HepG2 (cell line): ENCODE results near the gene DDX10. TPM values are rescaled to one million over a fixed set of nuclear protein-coding genes. Genes with fewer than 3 reads are reported as not detected.

Experiments
- ATAC-seq: fragments of 200-7000 bp; cut with Tn5 transposase; 3 replicates; pipeline ENCODE4 v1.9.1; 2020; ENCODE audit warnings: mild to moderate bottlenecking, moderate library complexity
- BruUV-seq: library from RNA; stranded (reverse); fragments of 400-500 nt; replicated peaks from 2 replicates; lab custom pipeline; 2021; lab: Mats Ljungman, UMichigan
- CTCF ChIA-PET: fragments of 300-600 bp; formaldehyde crosslinking; extraction: SDS; loops from one replicate; lab custom pipeline; 2021; ENCODE audit warnings: low total read pairs, inconsistent platforms, low intra/inter-chr PET ratio; lab: Yijun Ruan, JAX
- POLR2A ChIA-PET: fragments of 350-600 bp; sonication (Branson Sonifier 250); formaldehyde crosslinking; loops from one replicate; lab custom pipeline; 2020; ENCODE audit warnings: antibody characterized with exemption, inconsistent platforms; lab: Yijun Ruan, JAX
- DNase-seq: peaks from one replicate; pipeline ENCODE4 v3.0.0-alpha.2; 2015; ENCODE audit warnings: low spot score
- FAIRE-seq: peaks from 3 replicates; lab custom pipeline; 2011; peaks lifted over from hg19 to GRCh38; lab: Jason Lieb, UNC
- H2AFZ ChIP-seq: one replicate; pipeline ENCODE4 v1.6.1; 2011; ENCODE audit warnings: low read length, inconsistent platforms
- H3K27ac ChIP-seq: fragments of 300-600 bp; 3 replicates; pipeline ENCODE4 v1.8.0; 2011; ENCODE audit warnings: mixed run types, mild to moderate bottlenecking, mixed read lengths, low read length, inconsistent platforms; ENCODE audit not compliant: insufficient read depth; ENCODE audit errors: extremely low read length
- H3K27me3 ChIP-seq, 2 experiments: fragments of 200-600 bp in 1 of 2; 2 replicates in 1 of 2; 3 replicates in 1 of 2; pipeline versions ENCODE4 v1.6.0 to v1.8.0; 2011; ENCODE audit warnings: low read length in 2 of 2, mild to moderate bottlenecking in 2 of 2, moderate library complexity in 2 of 2, inconsistent platforms in 1 of 2; ENCODE audit not compliant: insufficient read depth in 2 of 2, control insufficient read depth in 1 of 2
- H3K36me3 ChIP-seq, 2 experiments: fragments of 200-600 bp in 1 of 2; replicated peaks in 1 of 2; 2 replicates in 1 of 2; 3 replicates in 1 of 2; pipeline versions ENCODE4 v1.5.1 to v1.8.0; 2011; ENCODE audit warnings: low read length in 2 of 2, inconsistent platforms in 1 of 2; ENCODE audit not compliant: insufficient read depth in 2 of 2, control insufficient read depth in 1 of 2
- H3K4me1 ChIP-seq: 2 replicates; pipeline ENCODE4 v1.5.1; 2012; ENCODE audit warnings: low read length, inconsistent platforms; ENCODE audit not compliant: insufficient read depth
- H3K4me2 ChIP-seq: 2 replicates; pipeline ENCODE4 v1.6.0; 2011; ENCODE audit warnings: low read depth, low read length, inconsistent platforms
- H3K4me3 ChIP-seq, 3 experiments: fragments of 200-600 bp in 1 of 3; sonication (generic), shearing (Covaris generic) in 1 of 3; replicated peaks in 1 of 3; 2 replicates each; pipeline ENCODE4 v1.5.1; 2011 to 2016; ENCODE audit warnings: low read length in 3 of 3, inconsistent platforms in 2 of 3, low read depth in 2 of 3, mild to moderate bottlenecking in 2 of 3, control low read depth in 1 of 3, mixed read lengths in 1 of 3; ENCODE audit not compliant: insufficient read depth in 1 of 3
- H3K79me2 ChIP-seq: one replicate; pipeline ENCODE4 v1.6.1; 2011; ENCODE audit warnings: low read length, inconsistent platforms; ENCODE audit not compliant: insufficient read depth
- H3K9ac ChIP-seq: 2 replicates; pipeline ENCODE4 v1.6.0; 2011; ENCODE audit warnings: mild to moderate bottlenecking, low read depth, low read length, inconsistent platforms; ENCODE audit not compliant: insufficient read depth
- H3K9me3 ChIP-seq: 2 replicates; pipeline ENCODE4 v1.5.1; 2012; ENCODE audit warnings: mild to moderate bottlenecking, low read length
- H4K20me1 ChIP-seq: 2 replicates; pipeline ENCODE4 v1.6.0; 2011; ENCODE audit warnings: inconsistent platforms, mild to moderate bottlenecking, low read length, moderate library complexity; ENCODE audit not compliant: insufficient read depth
- GMEB2 ChIP-seq: IDR thresholded peaks from 2 replicates; pipeline ENCODE4 v1.6.1; 2016; ENCODE audit warnings: missing biosample characterization, missing genetic modification reagents, low read depth
- HMGA1 ChIP-seq: sonication (generic); formaldehyde crosslinking; conservative IDR thresholded peaks from 2 replicates; pipeline ENCODE4 v1.4.0; 2020; ENCODE audit warnings: missing genetic modification reagents
- SP5 ChIP-seq: IDR thresholded peaks from 2 replicates; pipeline ENCODE4 v1.6.1; 2016; ENCODE audit warnings: low read depth, borderline replicate concordance
- whole genome bisulfite sequencing: methylation state at CpG from one replicate; pipeline ENCODE4 v1.1.6; 2017; ENCODE audit warnings: low lambda C conversion rate; 5-methylcytosine and 5-hydroxymethylcytosine counted together
- in situ Hi-C: cut with HindIII; loops from 2 replicates; pipeline ENCODE4 v1.10.0; 2017; ENCODE audit warnings: low pct_unique_long_range_greater_than_20kb; ENCODE audit not compliant: extremely low pct_ligation_motif_present
- intact Hi-C: fragments of 100-400 bp; cut with micrococcal nuclease; formaldehyde crosslinking; loops from one replicate; pipeline ENCODE4 v1.10.0; 2022; ENCODE audit not compliant: unreplicated experiment
- polyA plus RNA-seq, 8 experiments: library from polyadenylated mRNA; depleted of rRNA in 3 of 8; stranded (reverse) in 7 of 8; unstranded in 1 of 8; fragments of >200 nt; fragmentation: Illumina TruSeq in 4 of 8; extraction: Trizol in 4 of 8; gene quantifications; 2 replicates each; pipeline versions ENCODE4 v1.2.1 to v1.2.3, GENCODE V29; 2011 to 2016; ENCODE audit warnings: low read depth in 4 of 8, missing spikeins in 1 of 8, mixed read lengths in 1 of 8; ENCODE audit not compliant: insufficient read depth in 1 of 8
- total RNA-seq, 5 experiments: library from RNA; depleted of rRNA; stranded (reverse); fragments of >200 nt; fragmentation: Illumina TruSeq; extraction: Trizol; gene quantifications; 2 replicates each; pipeline ENCODE4 v1.2.3, GENCODE V29; 2016; ENCODE audit warnings: low read depth in 1 of 5
- TF ChIP-seq, protein P1 (sequence below): sonication (generic); formaldehyde crosslinking; IDR thresholded peaks from 2 replicates; pipeline ENCODE4 v1.4.0; 2020; ENCODE audit warnings: missing genetic modification reagents
- TF ChIP-seq, protein P2 (sequence below): sonication (generic); formaldehyde crosslinking; conservative IDR thresholded peaks from 2 replicates; pipeline ENCODE4 v1.4.0; 2020; ENCODE audit warnings: missing genetic modification reagents

Gene DDX10
- total and polyA plus RNA-seq, 2 of the 13 experiments (the other 11 are each of a cell fraction or from before 2014, with no cell fraction given), result 17.0 to 32.0 TPM

GRCh38 chr11:108881131-108881530 lies 216.3 kb downstream of the DDX10 start:
- no peaks in the 10 kb centered on the region for H3K9me3 ChIP-seq
- H3K9ac ChIP-seq, result no peak overlapping the region
- no TSS peak for BruUV-seq
- intact Hi-C loops (no loop called here), in situ Hi-C loops (no loop called here)
- H3K27me3 ChIP-seq, result no peaks in the 10 kb centered on the region
- no peak for FAIRE-seq
- H3K4me1 ChIP-seq, result no peaks in the 10 kb centered on the region
- H3K79me2 ChIP-seq, result no peaks in the 10 kb centered on the region
- no peaks in the 10 kb centered on the region for H4K20me1 ChIP-seq
- ChIA-PET CTCF (no interaction called here), POLR2A (no interaction called here)
- H3K36me3 ChIP-seq, result no peaks in the 10 kb centered on the region
- H2AFZ ChIP-seq, result no peak overlapping the region
- no peak overlapping the region for H3K4me3 ChIP-seq
- ATAC-seq, result no peak
- DNase-seq, result no peak
- H3K27ac ChIP-seq, result no peak overlapping the region
- H3K4me2 ChIP-seq, result no peak overlapping the region
- TF ChIP-seq SP5 (CRISPR knock-in tag) (no peak), GMEB2 (CRISPR knock-in tag) (no peak), HMGA1 (no peak)

- intact Hi-C loops (no loop called here), in situ Hi-C loops (no loop called here)
- H3K9ac ChIP-seq, result no peak overlapping the region
- 98% methylated on average over 5 of the region's 5 CpGs for WGBS
- no peaks in the 10 kb centered on the region for H3K36me3 ChIP-seq
- H3K9me3 ChIP-seq, result no peaks in the 10 kb centered on the region
- H3K27me3 ChIP-seq, result no peaks in the 10 kb centered on the region
- DNase-seq, result no peak
- FAIRE-seq, result no peak
- H2AFZ ChIP-seq, result no peak overlapping the region
- H3K4me3 ChIP-seq, result no peak overlapping the region
- POLR2A ChIA-PET, result no interaction called here
- no peaks in the 10 kb centered on the region for H3K4me1 ChIP-seq
- CTCF ChIA-PET, result no interaction called here
- no peak overlapping the region for H3K4me2 ChIP-seq
- H3K79me2 ChIP-seq, result no peaks in the 10 kb centered on the region
- H3K27ac ChIP-seq, result no peak overlapping the region
- no TSS peak for BruUV-seq
- H4K20me1 ChIP-seq, result no peaks in the 10 kb centered on the region
- ATAC-seq, result no peak
- TF ChIP-seq, protein P1, sequence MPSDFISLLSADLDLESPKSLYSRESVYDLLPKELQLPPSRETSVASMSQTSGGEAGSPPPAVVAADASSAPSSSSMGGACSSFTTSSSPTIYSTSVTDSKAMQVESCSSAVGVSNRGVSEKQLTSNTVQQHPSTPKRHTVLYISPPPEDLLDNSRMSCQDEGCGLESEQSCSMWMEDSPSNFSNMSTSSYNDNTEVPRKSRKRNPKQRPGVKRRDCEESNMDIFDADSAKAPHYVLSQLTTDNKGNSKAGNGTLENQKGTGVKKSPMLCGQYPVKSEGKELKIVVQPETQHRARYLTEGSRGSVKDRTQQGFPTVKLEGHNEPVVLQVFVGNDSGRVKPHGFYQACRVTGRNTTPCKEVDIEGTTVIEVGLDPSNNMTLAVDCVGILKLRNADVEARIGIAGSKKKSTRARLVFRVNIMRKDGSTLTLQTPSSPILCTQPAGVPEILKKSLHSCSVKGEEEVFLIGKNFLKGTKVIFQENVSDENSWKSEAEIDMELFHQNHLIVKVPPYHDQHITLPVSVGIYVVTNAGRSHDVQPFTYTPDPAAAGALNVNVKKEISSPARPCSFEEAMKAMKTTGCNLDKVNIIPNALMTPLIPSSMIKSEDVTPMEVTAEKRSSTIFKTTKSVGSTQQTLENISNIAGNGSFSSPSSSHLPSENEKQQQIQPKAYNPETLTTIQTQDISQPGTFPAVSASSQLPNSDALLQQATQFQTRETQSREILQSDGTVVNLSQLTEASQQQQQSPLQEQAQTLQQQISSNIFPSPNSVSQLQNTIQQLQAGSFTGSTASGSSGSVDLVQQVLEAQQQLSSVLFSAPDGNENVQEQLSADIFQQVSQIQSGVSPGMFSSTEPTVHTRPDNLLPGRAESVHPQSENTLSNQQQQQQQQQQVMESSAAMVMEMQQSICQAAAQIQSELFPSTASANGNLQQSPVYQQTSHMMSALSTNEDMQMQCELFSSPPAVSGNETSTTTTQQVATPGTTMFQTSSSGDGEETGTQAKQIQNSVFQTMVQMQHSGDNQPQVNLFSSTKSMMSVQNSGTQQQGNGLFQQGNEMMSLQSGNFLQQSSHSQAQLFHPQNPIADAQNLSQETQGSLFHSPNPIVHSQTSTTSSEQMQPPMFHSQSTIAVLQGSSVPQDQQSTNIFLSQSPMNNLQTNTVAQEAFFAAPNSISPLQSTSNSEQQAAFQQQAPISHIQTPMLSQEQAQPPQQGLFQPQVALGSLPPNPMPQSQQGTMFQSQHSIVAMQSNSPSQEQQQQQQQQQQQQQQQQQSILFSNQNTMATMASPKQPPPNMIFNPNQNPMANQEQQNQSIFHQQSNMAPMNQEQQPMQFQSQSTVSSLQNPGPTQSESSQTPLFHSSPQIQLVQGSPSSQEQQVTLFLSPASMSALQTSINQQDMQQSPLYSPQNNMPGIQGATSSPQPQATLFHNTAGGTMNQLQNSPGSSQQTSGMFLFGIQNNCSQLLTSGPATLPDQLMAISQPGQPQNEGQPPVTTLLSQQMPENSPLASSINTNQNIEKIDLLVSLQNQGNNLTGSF (CRISPR knock-in tag), result no peak
- TF ChIP-seq, protein P2, sequence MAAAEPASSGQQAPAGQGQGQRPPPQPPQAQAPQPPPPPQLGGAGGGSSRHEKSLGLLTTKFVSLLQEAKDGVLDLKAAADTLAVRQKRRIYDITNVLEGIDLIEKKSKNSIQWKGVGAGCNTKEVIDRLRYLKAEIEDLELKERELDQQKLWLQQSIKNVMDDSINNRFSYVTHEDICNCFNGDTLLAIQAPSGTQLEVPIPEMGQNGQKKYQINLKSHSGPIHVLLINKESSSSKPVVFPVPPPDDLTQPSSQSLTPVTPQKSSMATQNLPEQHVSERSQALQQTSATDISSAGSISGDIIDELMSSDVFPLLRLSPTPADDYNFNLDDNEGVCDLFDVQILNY, result no peak
These were observed 217.5 kb downstream of the DDX10 start for GRCh38 chr11:108882211-108882831.
